Lower lobe of right lung (tissue), 2 donors: ENCODE results near the gene CHKB. TPM values are rescaled to one million over a fixed set of nuclear protein-coding genes. Genes with fewer than 3 reads are reported as not detected.

Experiments used
- ATAC-seq, 2 donors: fragments of 200-7000 bp; cut with Tn5 transposase; one replicate each; pipeline ENCODE4 v1.9.1; 2020 to 2022; ENCODE audit warnings: mild to moderate bottlenecking in 2 of 2, moderate library complexity in 2 of 2
- DNase-seq: peaks from one replicate; pipeline ENCODE4 v3.0.0-alpha.2; 2020
- H3K27ac ChIP-seq: fragments of 200-600 bp; one replicate; pipeline ENCODE4 v1.8.0; 2022
- H3K27me3 ChIP-seq: fragments of 200-600 bp; one replicate; pipeline ENCODE4 v1.8.0; 2022; ENCODE audit warnings: low read depth
- H3K36me3 ChIP-seq: fragments of 200-600 bp; one replicate; pipeline ENCODE4 v1.8.0; 2022; ENCODE audit warnings: mild to moderate bottlenecking
- H3K4me1 ChIP-seq: fragments of 200-600 bp; one replicate; pipeline ENCODE4 v1.8.0; 2022
- H3K4me3 ChIP-seq: fragments of 200-600 bp; one replicate; pipeline ENCODE4 v1.8.0; 2022; ENCODE audit warnings: mild to moderate bottlenecking
- H3K9me3 ChIP-seq: fragments of 200-600 bp; one replicate; pipeline ENCODE4 v1.8.0; 2022
- CTCF ChIP-seq: fragments of 200-600 bp; IDR thresholded peaks from one replicate; pipeline ENCODE4 v1.8.0; 2022; ENCODE audit warnings: antibody characterized with exemption, mild to moderate bottlenecking
- intact Hi-C: fragments of 100-400 bp; cut with DNase I; formaldehyde crosslinking; loops from one replicate; pipeline ENCODE4 v1.11.0; 2022
- long read RNA-seq: library from polyadenylated mRNA; unstranded; transcript quantifications from one replicate; pipeline ENCODE4 v2.0.0, GENCODE V29; 2021
- total RNA-seq: library from RNA; stranded (reverse); fragmentation: NEBNext Ultra II Directional; extraction: Animal tissue kit (Norgen Biotek cat#: 25700); gene quantifications from one replicate; pipeline ENCODE4 v1.2.1, GENCODE V29; 2021
- donor health status: DM: no; HTN: yes; CAD: no; lungs with severe emphysema.

The CHKB gene
- total RNA-seq: 76.7 TPM
- long read RNA-seq, transcript CHKB-212 (9 exons, 2,069 nt): major isoform, 31 of 101 reads
- long read RNA-seq, transcript CHKB-208 (8 exons, 2,114 nt): minor isoform, 12 of 101 reads
- long read RNA-seq, transcript CHKB-201 (11 exons, 1,638 nt): minor isoform, 9 of 101 reads
- long read RNA-seq, partial matches to known transcripts: 26 of 101 reads
- long read RNA-seq, other reads (novel, unspliced or antisense): 23 of 101 reads

GRCh38 chr22:50582493-50583293 is at the start of gene CHKB:
TSS of gene CHKB (minus strand) at chr22:50582849. CDS start at chr22:50582781, 68 bp downstream.
- peaks cover 4% of the 10 kb centered on the region for H3K36me3 ChIP-seq
- DNase-seq (peak; percentile 99), ATAC-seq (peak; percentile 98 to 99)
- H3K4me3 ChIP-seq: peak within 1 kb of the TSS; percentile 70
- peak within 1 kb of the TSS; percentile 99 for H3K27ac ChIP-seq
- TF ChIP-seq CTCF: no peak
- H3K27me3 ChIP-seq: no peaks in the 10 kb centered on the region
- intact Hi-C loops: no loop called here
- no peaks in the 10 kb centered on the region for H3K9me3 ChIP-seq
- H3K4me1 ChIP-seq: peaks cover 18% of the 10 kb centered on the region

- H3K4me3 ChIP-seq: no peak overlapping the region
- TF ChIP-seq CTCF: no peak
- H3K4me1 ChIP-seq: peaks cover 18% of the 10 kb centered on the region
- intact Hi-C loops: no loop called here
- H3K27me3 ChIP-seq: no peaks in the 10 kb centered on the region
- H3K36me3 ChIP-seq: peaks cover 6% of the 10 kb centered on the region
- H3K27ac ChIP-seq: no peak overlapping the region
- ATAC-seq (no peak), DNase-seq (no peak)
- H3K9me3 ChIP-seq: no peaks in the 10 kb centered on the region
These were observed 47.7 kb upstream of the CHKB start for GRCh38 chr22:50630376-50630775.

- DNase-seq: no peak
- intact Hi-C loops: no loop called here
- no peaks in the 10 kb centered on the region for H3K9me3 ChIP-seq
- H3K27me3 ChIP-seq: no peaks in the 10 kb centered on the region
- no peak for TF ChIP-seq CTCF
- H3K4me1 ChIP-seq: peaks cover 18% of the 10 kb centered on the region
- peak; percentile 2 to 4 for ATAC-seq
- peaks cover 14% of the 10 kb centered on the region for H3K36me3 ChIP-seq
- H3K27ac ChIP-seq: peak overlapping the region; percentile 79
- H3K4me3 ChIP-seq: peak overlapping the region; percentile 78
These were observed 46.0 kb upstream of the CHKB start for GRCh38 chr22:50628543-50629134.

GRCh38 chr22:50627642-50628542 is 45.2 kb upstream of the CHKB start, which contains the start of gene ARSA:
TSS of gene ARSA (minus strand) at chr22:50628152. CDS start at chr22:50627779, 373 bp downstream.
- peak; percentile 37 for TF ChIP-seq CTCF
- Histone ChIP-seq H3K27ac (peak within 1 kb of the TSS; percentile 79), H3K4me3 (peak within 1 kb of the TSS; percentile 78), H3K27me3 (no peaks in the 10 kb centered on the region), H3K9me3 (no peaks in the 10 kb centered on the region), H3K4me1 (peaks cover 18% of the 10 kb centered on the region), H3K36me3 (peaks cover 14% of the 10 kb centered on the region)
- peak; percentile 95 to 96 for ATAC-seq
- peak; percentile 92 for DNase-seq
- intact Hi-C loops: no loop called here
